ENCODE measurements around the gene HSPB2. TPM values are rescaled to one million over a fixed set of nuclear protein-coding genes. Genes with fewer than 3 reads are reported as not detected.
"Not testable (repeated sequence)": the region's sequence is repeated elsewhere in the genome, so short reads cannot be mapped to it uniquely, and the experiment has no call there.

The HSPB2 gene
- 93.3 TPM for polyA plus RNA-seq (ENCODE audit: insufficient read length)

GRCh38 chr11:111912535-111912934, at the start of gene HSPB2:
Gene HSPB2, plus strand, starts transcription at chr11:111912734. Its CDS starts 96 bp downstream, at chr11:111912830.
- DNase-seq (ENCODE audit: low read depth): no peak

GRCh38 chr11:111870113-111870512, 42.4 kb upstream of the HSPB2 start:
- DNase-seq (ENCODE audit: low read depth): no peak

DNA sequence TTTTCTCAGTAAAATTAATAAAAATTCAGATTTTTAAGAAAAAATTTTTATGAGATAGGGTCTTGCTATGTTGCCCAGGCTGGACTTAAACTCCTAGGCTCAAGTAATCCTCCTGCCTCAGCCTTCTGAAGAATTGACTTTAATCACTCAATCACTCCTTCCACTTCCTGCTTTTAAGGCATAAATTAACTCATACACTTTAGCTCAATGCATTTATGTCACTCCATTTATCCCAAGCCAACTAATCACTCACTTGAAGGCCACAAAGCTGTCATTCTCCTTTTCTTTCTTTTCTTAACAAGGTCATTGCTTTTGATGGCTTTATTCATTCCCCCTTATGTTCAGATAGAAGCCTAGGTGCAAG, 42.0 kb upstream of the HSPB2 start:
- DNase-seq (ENCODE audit: low read depth): no peak

GRCh38 chr11:111870886-111871692, 41.4 kb upstream of the HSPB2 start, which contains the start of gene ALG9:
Gene ALG9, minus strand, starts transcription at chr11:111871581. Its CDS starts 99 bp downstream, at chr11:111871482.
- DNase-seq (ENCODE audit: low read depth): peak; percentile 60

DNA sequence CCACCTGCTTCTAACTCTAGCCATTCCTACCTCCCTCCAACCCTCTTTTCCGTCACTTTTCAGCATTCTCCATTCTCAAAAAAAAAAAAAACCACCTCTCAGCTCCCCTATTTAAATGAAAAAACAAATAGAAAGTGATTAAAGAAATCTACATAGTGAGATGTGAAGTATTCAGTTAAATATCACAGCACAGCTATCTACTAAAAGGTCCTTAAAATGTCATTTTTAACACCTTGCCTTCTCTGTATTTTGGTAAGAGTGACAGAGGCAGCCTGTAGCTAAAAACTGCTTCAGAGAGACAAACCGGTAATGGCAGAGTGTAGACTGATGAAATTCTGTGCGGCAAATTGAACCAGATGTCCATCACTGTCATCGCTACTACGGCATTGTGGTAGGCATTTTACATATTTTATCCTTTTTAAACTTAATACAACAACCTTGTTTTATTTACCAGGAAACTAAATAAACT, 40.8 kb upstream of the HSPB2 start:
- no peak for DNase-seq (ENCODE audit: low read depth)

- no peak for DNase-seq (ENCODE audit: low read depth)
Observed at GRCh38 chr11:111878385-111878848, 34.1 kb upstream of the HSPB2 start.

- DNase-seq (ENCODE audit: low read depth): peak; percentile 96
Observed at GRCh38 chr11:111878849-111879636, 33.5 kb upstream of the HSPB2 start, which contains the start of the genes CFAP68 and FDXACB1. Gene CFAP68, plus strand, starts transcription at chr11:111879541. Its CDS starts 20 bp downstream, at chr11:111879561. Gene FDXACB1, minus strand, starts transcription at chr11:111879165. Its CDS starts 33 bp downstream, at chr11:111879132.

DNA sequence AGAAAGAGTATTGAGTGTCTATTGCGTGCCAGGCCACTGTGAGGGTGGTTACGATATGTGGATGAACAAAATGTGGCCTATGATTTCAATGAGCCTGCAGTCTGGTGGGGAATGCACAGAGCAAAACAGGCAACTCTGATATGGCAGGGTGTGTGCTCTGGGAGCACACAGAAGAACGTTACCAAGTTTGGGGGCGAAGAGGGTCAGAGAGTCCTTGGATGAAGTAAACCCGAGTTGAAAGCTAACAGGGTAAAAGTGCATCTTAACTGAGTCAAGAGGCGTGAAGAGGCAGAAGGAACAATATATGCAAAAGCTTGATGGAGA, 32.9 kb upstream of the HSPB2 start:
- no peak for DNase-seq (ENCODE audit: low read depth)

DNA sequence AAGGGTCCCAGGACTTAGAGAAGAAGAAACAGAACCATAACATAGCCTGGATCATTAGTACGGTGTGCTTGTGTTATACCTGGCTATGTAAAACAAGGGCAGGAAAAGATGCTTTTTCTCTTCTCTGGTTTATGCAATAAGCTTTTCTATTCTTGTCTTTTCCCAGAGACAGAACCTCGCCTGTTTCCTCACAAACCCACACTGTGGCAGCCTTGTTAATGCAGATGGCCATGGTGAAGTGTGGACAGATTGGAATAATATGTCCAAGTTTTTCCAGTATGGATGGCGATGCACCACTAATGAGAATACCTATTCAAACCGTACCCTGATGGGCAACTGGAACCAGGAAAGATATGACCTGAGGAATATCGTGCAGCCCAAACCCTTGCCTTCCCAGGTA, 30.3 kb upstream of the HSPB2 start:
- no peak for DNase-seq (ENCODE audit: low read depth)

DNA sequence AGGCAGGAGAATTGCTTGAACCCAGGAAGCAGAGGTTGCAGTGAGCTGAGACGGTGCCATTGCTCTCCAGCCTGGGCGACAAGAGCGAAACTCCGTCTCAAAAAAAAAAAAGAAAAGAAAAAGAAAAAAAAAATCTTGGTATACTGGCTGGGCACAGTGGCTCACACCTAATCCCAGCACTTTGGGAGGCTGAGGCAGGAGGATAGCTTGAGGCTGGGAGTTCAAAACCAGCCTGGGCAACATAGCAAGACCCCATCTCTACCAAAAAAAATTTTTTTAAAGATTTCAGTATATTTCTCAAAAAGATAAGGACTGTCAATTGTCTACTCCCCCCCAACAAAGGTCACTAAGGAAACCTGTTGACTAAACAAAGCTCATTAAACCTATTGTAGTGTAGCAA, 27.5 kb upstream of the HSPB2 start:
- DNase-seq (ENCODE audit: low read depth): not testable (repeated sequence)

- no peak for DNase-seq (ENCODE audit: low read depth)
Observed at GRCh38 chr11:111886032-111886431, 26.5 kb upstream of the HSPB2 start.

DNA sequence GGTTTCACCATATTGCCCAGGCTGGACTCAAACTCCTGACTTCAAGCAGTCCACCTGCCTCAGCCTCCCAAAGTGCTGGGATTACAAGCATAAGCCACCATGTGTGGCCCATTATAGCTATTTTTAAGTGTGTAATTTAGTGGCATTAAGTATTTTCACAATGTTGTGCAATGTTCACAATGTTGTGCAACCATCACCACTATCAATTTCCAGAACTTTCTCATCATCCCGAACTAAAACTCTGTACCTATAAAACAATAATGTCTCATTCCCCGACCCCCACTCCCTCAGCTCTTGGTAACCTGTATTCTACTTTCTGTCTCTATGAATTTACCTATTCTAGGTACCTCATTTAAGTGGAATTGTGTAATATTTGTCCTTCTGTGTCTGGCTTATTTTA, 25.7 kb upstream of the HSPB2 start:
- no peak for DNase-seq (ENCODE audit: low read depth)

GRCh38 chr11:111905411-111905810, 7.1 kb upstream of the HSPB2 start:
- DNase-seq (ENCODE audit: low read depth): no peak

- DNase-seq (ENCODE audit: low read depth): no peak
Observed at GRCh38 chr11:111906680-111907079, 5.9 kb upstream of the HSPB2 start.

GRCh38 chr11:111908639-111909305, 3.8 kb upstream of the HSPB2 start:
- DNase-seq (ENCODE audit: low read depth): no peak

GRCh38 chr11:111909378-111909777, 3.2 kb upstream of the HSPB2 start:
- DNase-seq (ENCODE audit: low read depth): no peak

DNA sequence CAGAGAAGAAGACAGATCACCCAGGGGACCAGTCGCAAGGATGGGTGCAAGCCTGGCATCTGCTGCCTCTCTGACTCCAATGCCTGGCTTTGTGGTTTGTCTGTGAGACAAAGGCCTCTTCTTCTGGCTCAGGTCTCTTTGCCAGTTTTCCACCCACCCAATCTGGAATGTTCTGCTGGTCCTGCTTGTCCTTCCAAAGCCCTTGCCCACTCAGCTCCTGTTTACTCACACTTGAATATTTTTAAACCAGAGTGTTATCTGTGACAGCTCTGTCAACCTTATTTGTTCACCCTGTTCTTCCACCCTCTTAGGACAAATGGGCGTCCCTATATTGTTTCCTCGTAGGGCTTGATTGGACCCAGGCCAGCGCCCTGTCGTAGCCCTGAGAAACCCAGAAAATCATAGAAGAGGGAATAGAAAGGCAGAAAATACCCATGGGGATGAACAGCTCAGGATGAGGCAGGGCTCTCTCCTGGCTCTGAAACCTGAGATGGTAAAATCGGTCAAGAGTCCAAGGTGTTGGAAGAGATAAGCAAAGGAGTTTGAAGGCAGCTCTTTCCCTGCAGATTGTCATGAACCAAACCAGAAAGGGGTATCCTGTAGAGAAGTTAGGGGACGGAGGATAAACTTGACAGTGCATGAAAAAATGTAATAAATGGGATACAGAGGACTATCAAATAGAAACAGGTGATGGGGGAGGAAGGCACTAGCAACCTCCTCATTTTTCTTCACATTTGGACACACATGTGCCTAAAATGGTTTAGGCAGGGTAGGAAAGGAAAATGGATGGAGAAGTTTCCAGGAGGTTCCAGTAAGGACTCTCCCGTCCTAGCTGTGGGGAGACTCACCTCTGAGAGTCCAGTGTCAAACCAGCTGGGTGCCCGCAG, 1.6 kb upstream of the HSPB2 start:
- no peak for DNase-seq (ENCODE audit: low read depth)

DNA sequence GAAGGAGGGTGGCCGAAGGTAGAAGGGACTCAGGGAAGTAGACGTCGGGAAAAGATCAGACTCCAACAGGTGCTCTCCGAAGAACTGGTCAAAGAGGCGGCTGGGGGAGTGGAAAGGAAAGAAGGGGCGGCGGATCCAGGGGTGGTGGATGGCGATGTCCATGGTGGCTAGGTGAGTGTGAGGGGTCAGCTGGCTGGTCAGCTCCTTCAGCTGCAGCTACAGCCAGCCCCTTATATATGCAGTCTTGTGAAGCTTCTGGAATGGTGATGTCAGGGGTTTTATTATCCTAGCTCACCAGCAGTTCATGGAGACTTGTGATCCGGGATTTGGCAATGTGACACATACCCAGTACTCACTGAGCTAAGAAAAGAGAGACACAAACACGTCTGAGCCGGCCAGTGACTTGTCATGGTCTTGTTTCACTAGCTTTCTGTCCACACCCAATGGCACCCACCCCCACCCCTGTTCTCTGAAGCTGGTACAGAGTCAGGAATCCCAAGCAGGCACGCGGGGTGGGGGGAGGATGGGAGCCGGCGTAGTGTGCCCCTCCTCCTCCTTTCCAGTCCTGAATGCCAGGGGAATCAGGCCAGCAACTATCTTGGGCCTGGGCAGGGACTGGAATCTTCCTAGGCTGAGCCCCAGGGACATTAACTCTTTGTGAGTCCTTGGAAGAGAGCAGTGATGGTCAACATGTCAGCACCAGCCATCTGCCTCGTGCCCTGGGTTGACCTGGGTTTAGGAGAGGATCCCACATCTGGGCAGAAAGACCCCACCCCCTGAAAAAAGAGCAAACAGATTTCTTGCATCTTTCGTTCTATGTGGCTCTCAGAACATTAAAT, 752 bp upstream of the HSPB2 start, which contains the start of gene CRYAB:
TSS of gene CRYAB (minus strand) at position 208 of the 839 bp plus-strand sequence. CDS start at position 162, 46 bp downstream.
- no peak for DNase-seq (ENCODE audit: low read depth)

DNA sequence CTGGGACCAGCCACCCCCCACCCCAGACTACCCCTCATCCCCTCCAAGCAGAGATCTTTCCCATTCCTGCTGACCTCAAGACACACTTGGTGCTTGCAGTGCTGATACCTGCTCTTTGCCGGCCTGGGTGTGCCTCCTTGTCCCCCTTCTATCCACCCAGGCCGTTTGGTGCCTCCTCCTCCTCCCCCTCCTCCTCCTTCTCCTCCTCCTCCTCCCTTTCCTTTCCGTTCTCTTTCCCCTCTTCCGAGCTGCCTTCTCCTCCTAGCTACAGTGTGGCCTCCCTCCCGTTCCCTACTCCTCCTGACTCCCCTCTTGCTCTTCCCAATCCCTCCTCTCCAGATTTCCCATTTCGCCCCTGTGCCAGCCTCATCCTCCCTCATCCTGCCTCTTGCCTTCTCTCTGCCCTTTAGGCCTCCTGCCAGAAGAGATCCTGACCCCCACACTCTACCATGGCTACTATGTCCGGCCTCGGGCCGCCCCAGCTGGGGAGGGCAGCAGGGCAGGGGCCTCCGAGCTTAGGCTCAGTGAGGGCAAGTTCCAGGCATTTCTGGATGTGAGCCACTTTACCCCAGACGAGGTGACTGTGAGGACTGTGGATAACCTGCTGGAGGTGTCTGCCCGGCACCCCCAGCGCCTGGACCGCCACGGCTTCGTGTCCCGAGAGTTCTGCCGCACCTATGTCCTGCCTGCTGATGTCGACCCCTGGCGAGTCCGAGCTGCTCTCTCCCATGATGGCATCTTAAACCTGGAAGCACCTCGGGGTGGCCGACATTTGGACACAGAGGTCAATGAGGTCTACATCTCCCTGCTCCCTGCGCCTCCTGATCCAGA, 712 bp downstream of the HSPB2 start:
- DNase-seq (ENCODE audit: low read depth): no peak

Measured in forelimb muscle (tissue), 1 donor.